Heart right ventricle (tissue), 16 donors: Measurements from ENCODE around the gene ASCC1. TPM values are rescaled to one million over a fixed set of nuclear protein-coding genes. Genes with fewer than 3 reads are reported as not detected.

ENCODE experiments used
- ATAC-seq, 8 donors: fragments of 200-7000 bp; cut with Tn5 transposase; one replicate each; pipeline ENCODE4 v1.9.1; 2020; ENCODE audit warnings: mild to moderate bottlenecking in 8 of 8, moderate library complexity in 8 of 8, moderate number of reproducible peaks in 1 of 8
- DNase-seq, 2 donors: peaks; one replicate each; pipeline ENCODE4 v3.0.0-alpha.2; 2020
- H3K27ac ChIP-seq, 10 donors: fragments of 200-600 bp; sonication (generic) in 2 of 10; one replicate each; pipeline versions ENCODE4 v1.5.0 to v1.8.0; 2020 to 2022; ENCODE audit warnings: mild to moderate bottlenecking in 3 of 10
- H3K27me3 ChIP-seq, 7 donors: fragments of 200-600 bp; one replicate each; pipeline ENCODE4 v1.8.0; 2021 to 2022; ENCODE audit warnings: mild to moderate bottlenecking in 2 of 7
- H3K36me3 ChIP-seq, 9 donors: fragments of 200-600 bp; sonication (generic) in 1 of 9; one replicate each; pipeline versions ENCODE4 v1.5.0 to v1.8.0; 2020 to 2022; ENCODE audit warnings: mild to moderate bottlenecking in 2 of 9
- H3K4me1 ChIP-seq, 9 donors: fragments of 200-600 bp; sonication (generic) in 1 of 9; one replicate each; pipeline versions ENCODE4 v1.5.0 to v1.8.0; 2020 to 2022; ENCODE audit warnings: mild to moderate bottlenecking in 4 of 9
- H3K4me3 ChIP-seq, 10 donors: fragments of 200-600 bp; sonication (generic) in 2 of 10; one replicate each; pipeline versions ENCODE4 v1.5.0 to v1.8.0; 2020 to 2022; ENCODE audit warnings: mild to moderate bottlenecking in 7 of 10, moderate library complexity in 2 of 10
- H3K9me3 ChIP-seq, 11 donors: fragments of 200-600 bp in 10 of 11; sonication (generic) in 2 of 11; one replicate each; pipeline versions ENCODE4 v1.5.0 to v1.8.0; 2013 to 2022; ENCODE audit warnings: mild to moderate bottlenecking in 2 of 11, control low read depth in 1 of 11, moderate library complexity in 1 of 11
- WGBS, 2 donors: extraction: QIAGEN DNeasy Blood & Tissue Kit; methylation state at CpG; one replicate each; pipeline ENCODE4 v1.1.7; 2013; ENCODE audit warnings: inconsistent platforms in 1 of 2; 5-methylcytosine and 5-hydroxymethylcytosine counted together
- intact Hi-C, 10 donors: fragments of 100-400 bp; cut with DNase I; formaldehyde crosslinking; loops; one replicate each; pipeline versions ENCODE4 v1.11.1 to v1.14.2; 2022
- polyA plus RNA-seq, 2 donors: library from polyadenylated mRNA; stranded (reverse); fragments of 200-250 nt; gene quantifications; one replicate each; pipeline ENCODE4 v1.2.3, GENCODE V29; 2013
- total RNA-seq, 10 donors: library from RNA; stranded (reverse); fragmentation: NEBNext Ultra II Directional in 3 of 10; extraction: Animal tissue kit (Norgen Biotek cat#: 25700) in 3 of 10; gene quantifications; one replicate each; pipeline versions ENCODE4 v1.2.1 to v1.2.4, GENCODE V29; 2021 to 2023
- TF ChIP-seq, protein P1 (sequence below), 9 donors: fragments of 200-600 bp; sonication (generic) in 2 of 9; IDR thresholded peaks; one replicate each; pipeline versions ENCODE4 v1.5.0 to v1.8.0; 2021 to 2022; ENCODE audit warnings: antibody characterized with exemption in 9 of 9, mild to moderate bottlenecking in 5 of 9, moderate library complexity in 1 of 9
- donor health status: Arrhythmogenic right ventricular cardiomyopathy.
- donor health status: ischemic (EF 13 %, LVEDD 7.1; RV severe dilation, severe dysfunction).
- donor health status: healthy with polysubstance abuse.
- donor health status: DM: no; HTN: yes; CAD: no.
- donor health status: DM: no; HTN: no; CAD: no.
- donor health status: ischemic (EF 25% LVEDD 6.9; RV normal size, moderate dysfunction).
- donor health status: ischemic (EF 25% LVEDD 5.7; RV mildly dilated, moderate dysfunction).
- donor health status: healthy.
- donor health status: DM: yes; HTN: yes; CAD: no.
- donor health status: Ischemic cardiomyopathy.
- donor health status: ischemic (EF 35%, LVEDD 5.7; RV mildly dilated, moderate dysfunction).
- donor health status: nonischemic (EF 11% LVEDD 7.7; RV severe dilation, severe dysfunction).
- donor health status: DM: yes; HTN: yes; CAD: no.
- donor health status: PGD.
- donor health status: ischemic (EF 29% LVEDD 5.4; RV normal size, mild dysfunction).
- donor health status: nonischemic (EF 23%, LVEDD 6.1; RV moderate dilation, normal function).

Gene ASCC1
- total and polyA plus RNA-seq, 12 donors = 8.4 to 40.5 (median 33.0) TPM

GRCh38 chr10:72082856-72083789 lies 133.0 kb downstream of the ASCC1 start:
- TF ChIP-seq, protein P1, sequence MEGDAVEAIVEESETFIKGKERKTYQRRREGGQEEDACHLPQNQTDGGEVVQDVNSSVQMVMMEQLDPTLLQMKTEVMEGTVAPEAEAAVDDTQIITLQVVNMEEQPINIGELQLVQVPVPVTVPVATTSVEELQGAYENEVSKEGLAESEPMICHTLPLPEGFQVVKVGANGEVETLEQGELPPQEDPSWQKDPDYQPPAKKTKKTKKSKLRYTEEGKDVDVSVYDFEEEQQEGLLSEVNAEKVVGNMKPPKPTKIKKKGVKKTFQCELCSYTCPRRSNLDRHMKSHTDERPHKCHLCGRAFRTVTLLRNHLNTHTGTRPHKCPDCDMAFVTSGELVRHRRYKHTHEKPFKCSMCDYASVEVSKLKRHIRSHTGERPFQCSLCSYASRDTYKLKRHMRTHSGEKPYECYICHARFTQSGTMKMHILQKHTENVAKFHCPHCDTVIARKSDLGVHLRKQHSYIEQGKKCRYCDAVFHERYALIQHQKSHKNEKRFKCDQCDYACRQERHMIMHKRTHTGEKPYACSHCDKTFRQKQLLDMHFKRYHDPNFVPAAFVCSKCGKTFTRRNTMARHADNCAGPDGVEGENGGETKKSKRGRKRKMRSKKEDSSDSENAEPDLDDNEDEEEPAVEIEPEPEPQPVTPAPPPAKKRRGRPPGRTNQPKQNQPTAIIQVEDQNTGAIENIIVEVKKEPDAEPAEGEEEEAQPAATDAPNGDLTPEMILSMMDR (IDR thresholded peaks at IDR 0.05) = no peak
- 79 to 83% methylated on average over 6 of the region's 6 CpGs for WGBS, 2 donors
- no peaks in the 10 kb centered on the region for H3K36me3 ChIP-seq
- DNase-seq (no peak), ATAC-seq (no peak)
- peaks cover 3 to 24% (median 20%) of the 10 kb centered on the region in 9 donors for H3K4me1 ChIP-seq
- no peak overlapping the region for H3K27ac ChIP-seq
- H3K9me3 ChIP-seq = no peaks in the 10 kb centered on the region
- intact Hi-C loops = no loop called here
- peaks cover 5 to 20% (median 8%) of the 10 kb centered on the region in 7 donors for H3K27me3 ChIP-seq
- H3K4me3 ChIP-seq = no peak overlapping the region

DNA sequence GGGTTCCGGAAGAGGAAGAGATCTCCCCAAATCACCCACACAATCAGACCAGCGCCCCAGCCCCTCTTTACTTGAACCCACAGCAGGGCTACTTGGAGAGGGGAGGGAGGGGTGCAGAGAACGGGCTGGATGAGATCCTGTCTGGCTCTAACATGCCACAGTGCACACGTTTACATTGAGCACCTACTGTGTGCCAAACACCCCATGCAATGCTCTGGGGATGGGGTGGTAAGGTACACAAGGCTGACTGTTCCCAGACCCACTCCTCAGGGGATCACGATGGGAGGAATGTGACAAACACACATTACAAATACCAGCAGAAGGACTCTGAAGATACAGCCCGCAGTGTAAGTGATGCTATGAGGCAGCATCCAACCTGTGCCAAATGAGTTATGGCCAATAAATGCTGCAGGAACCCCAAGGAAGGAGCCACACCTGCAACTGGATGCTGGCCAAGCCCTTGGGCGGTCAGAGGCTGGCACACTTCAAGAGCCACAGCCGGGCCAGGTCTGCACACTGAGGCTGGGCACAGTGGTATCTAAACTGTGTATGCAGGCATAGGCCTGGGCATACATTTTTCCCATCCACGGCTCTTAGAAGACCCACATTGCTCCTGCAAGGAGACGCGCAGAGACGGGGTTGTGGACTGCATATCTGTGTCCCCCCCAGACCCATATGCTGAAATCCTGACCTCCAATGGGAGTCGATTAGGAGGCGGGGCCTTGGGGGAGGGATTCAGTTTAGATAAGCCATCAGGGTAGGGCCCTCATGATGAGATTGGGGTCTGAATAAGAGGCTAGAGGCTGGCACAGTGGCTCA lies 134.1 kb downstream of the ASCC1 start:
- Histone ChIP-seq H3K36me3 (no peaks in the 10 kb centered on the region), H3K27ac (no peak overlapping the region), H3K4me3 (no peak overlapping the region), H3K4me1 (peaks cover 0 to 14% (median 11%) of the 10 kb centered on the region in 9 donors), H3K27me3 (peaks cover 0 to 9% (median 0%) of the 10 kb centered on the region in 7 donors), H3K9me3 (no peaks in the 10 kb centered on the region)
- intact Hi-C loops = no loop called here
- TF ChIP-seq, protein P1 (IDR thresholded peaks at IDR 0.05) = no peak
- DNase-seq = no peak
- ATAC-seq = no peak
- WGBS, 2 donors = 82 to 85% methylated on average over 14 of the region's 14 CpGs

DNA sequence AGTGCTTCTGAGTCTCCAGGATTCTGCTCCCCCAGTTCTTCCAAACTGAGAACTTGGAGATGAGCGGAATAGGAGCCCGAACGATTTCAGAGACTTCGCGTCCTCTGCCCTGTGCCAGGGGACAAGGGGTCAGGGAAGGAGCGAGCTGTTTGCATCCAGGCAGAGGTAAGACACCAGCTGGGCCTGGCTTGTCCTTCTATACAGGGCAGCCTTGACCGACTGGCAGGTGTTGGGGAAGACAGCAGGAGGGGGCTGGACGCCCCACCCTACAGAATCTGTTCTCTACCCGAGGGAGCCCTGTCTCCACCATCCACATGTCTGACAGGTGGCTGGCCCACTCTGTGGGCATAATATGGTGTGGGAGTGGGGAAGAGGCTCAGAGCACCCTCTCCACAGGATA lies 134.9 kb downstream of the ASCC1 start:
- no peak overlapping the region for H3K4me3 ChIP-seq
- intact Hi-C loops = no loop called here
- H3K9me3 ChIP-seq = no peaks in the 10 kb centered on the region
- ATAC-seq (no peak), DNase-seq (no peak)
- H3K4me1 ChIP-seq = peaks cover 0 to 10% (median 4%) of the 10 kb centered on the region in 9 donors
- WGBS, 2 donors = 94 to 96% methylated on average over 9 of the region's 9 CpGs
- H3K27ac ChIP-seq = no peak overlapping the region
- no peaks in the 10 kb centered on the region for H3K36me3 ChIP-seq
- TF ChIP-seq, protein P1 (IDR thresholded peaks at IDR 0.05) = no peak
- peaks cover 0 to 1% (median 0%) of the 10 kb centered on the region in 7 donors for H3K27me3 ChIP-seq
